PC-3 (cell line): ENCODE measurements around the gene UGT1A9.

ENCODE experiments used
- CTCF ChIP-seq: fragments of 300-600 bp; sonication (generic); conservative IDR thresholded peaks from 2 replicates; pipeline ENCODE4 v1.5.1; 2017; ENCODE audit warnings: antibody characterized with exemption, low read depth, mild to moderate bottlenecking, low read length
- EZH2 ChIP-seq: fragments of 300-600 bp; sonication (generic); IDR thresholded peaks from one replicate; pipeline ENCODE4 v1.6.1; 2017; ENCODE audit warnings: antibody characterized with exemption, mild to moderate bottlenecking, low read length; ENCODE audit not compliant: unreplicated experiment
- EZH2phosphoT487 ChIP-seq: fragments of 300-600 bp; sonication (generic); IDR thresholded peaks from 2 replicates; pipeline ENCODE4 v1.6.1; 2018; ENCODE audit warnings: mild to moderate bottlenecking, antibody characterized with exemption, low read length, borderline replicate concordance

GRCh38 chr2:233821709-233822100, 150.0 kb downstream of the UGT1A9 start:
- TF ChIP-seq EZH2 (no peak), CTCF (no peak), EZH2phosphoT487 (no peak)
